Effector memory CD8-positive, alpha-beta T cell (primary cell): ENCODE results near the gene MBNL2.
A peak's percentile ranks its signal among the peaks of the same experiment; 100 is the strongest.

Source experiments
- ATAC-seq: fragments of 150-1000 bp; cut with Tn5 transposase; replicated peaks from 2 replicates; pipeline ENCODE4 v1.10.0; 2021; ENCODE audit warnings: mild to moderate bottlenecking, moderate library complexity
- DNase-seq, 3 experiments: peaks; one replicate each; pipeline ENCODE4 v3.0.0; 2021
- H3K27ac Mint-ChIP-seq, 2 donors: one replicate each; pipeline ENCODE4 v1.8.0; 2022; ENCODE audit warnings: mild to moderate bottlenecking in 2 of 2, mixed read lengths in 2 of 2, moderate library complexity in 2 of 2
- H3K27me3 Mint-ChIP-seq, 2 donors: one replicate each; pipeline ENCODE4 v1.8.0; 2022; ENCODE audit warnings: mixed read lengths in 2 of 2
- H3K36me3 Mint-ChIP-seq: one replicate; pipeline ENCODE4 v1.8.0; 2022; ENCODE audit warnings: mild to moderate bottlenecking, moderate library complexity, mixed read lengths; ENCODE audit not compliant: insufficient read depth
- H3K4me1 Mint-ChIP-seq, 2 donors: one replicate each; pipeline ENCODE4 v1.8.0; 2022; ENCODE audit warnings: low read depth in 2 of 2, mixed read lengths in 2 of 2
- H3K4me3 Mint-ChIP-seq, 2 donors: one replicate each; pipeline ENCODE4 v1.8.0; 2022; ENCODE audit warnings: mild to moderate bottlenecking in 2 of 2, mixed read lengths in 2 of 2, moderate library complexity in 2 of 2
- H3K9me3 Mint-ChIP-seq, 2 donors: one replicate each; pipeline ENCODE4 v1.8.0; 2022; ENCODE audit warnings: mixed read lengths in 2 of 2

MBNL2 gene

DNA sequence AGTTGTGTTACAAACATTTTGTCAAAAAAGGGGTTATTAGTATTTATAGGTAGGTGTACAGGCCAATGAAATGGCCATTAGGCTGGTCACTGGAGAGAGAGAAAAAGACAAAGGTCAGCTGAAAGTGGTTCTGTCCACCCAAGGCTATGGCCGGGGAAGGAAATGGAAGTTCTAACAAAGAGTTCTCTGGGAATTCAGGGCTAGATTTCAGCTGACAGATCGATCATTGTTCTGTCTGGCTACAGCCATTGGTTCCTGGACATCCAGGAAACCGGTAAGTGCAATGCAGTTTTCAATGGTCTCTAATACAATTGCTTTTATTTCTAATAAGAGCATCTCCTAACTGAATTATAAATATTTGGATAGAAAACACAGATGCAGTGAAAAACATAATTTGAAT, 42.5 kb downstream of the MBNL2 start:
- no peak overlapping the region for H3K4me3 Mint-ChIP-seq
- peaks cover 44 to 52% of the 10 kb centered on the region in 2 donors for H3K4me1 Mint-ChIP-seq
- no peaks in the 10 kb centered on the region for H3K27me3 Mint-ChIP-seq
- no peak overlapping the region for H3K27ac Mint-ChIP-seq
- peaks cover 25% of the 10 kb centered on the region for H3K36me3 Mint-ChIP-seq
- no peaks in the 10 kb centered on the region for H3K9me3 Mint-ChIP-seq
- DNase-seq (no peak), ATAC-seq (no peak)

DNA sequence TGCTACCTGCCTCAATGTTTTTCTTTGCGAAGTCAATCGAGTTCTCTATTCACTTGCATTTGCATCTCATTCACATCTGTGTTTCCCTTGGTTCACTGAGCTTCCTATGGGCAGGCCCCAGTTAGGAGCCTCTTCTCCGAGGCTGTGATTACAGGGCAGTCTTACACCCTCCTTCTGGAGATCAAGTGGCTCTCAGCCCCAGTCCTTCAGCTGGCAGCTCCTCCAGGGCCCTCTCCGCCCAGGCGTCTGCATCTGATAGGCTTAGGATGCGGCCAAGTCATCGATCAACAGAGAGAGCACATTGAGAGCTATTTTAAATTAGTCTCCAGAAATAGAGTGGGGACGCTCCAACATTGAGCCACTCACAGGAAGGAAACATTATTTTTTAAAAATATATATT, 44.2 kb downstream of the MBNL2 start:
- Mint-ChIP-seq H3K9me3 (no peaks in the 10 kb centered on the region), H3K27me3 (no peaks in the 10 kb centered on the region), H3K4me3 (no peak overlapping the region), H3K4me1 (peaks cover 34 to 38% of the 10 kb centered on the region in 2 donors), H3K27ac (no peak overlapping the region), H3K36me3 (peaks cover 12% of the 10 kb centered on the region)
- no peak for DNase-seq
- ATAC-seq, result no peak

DNA sequence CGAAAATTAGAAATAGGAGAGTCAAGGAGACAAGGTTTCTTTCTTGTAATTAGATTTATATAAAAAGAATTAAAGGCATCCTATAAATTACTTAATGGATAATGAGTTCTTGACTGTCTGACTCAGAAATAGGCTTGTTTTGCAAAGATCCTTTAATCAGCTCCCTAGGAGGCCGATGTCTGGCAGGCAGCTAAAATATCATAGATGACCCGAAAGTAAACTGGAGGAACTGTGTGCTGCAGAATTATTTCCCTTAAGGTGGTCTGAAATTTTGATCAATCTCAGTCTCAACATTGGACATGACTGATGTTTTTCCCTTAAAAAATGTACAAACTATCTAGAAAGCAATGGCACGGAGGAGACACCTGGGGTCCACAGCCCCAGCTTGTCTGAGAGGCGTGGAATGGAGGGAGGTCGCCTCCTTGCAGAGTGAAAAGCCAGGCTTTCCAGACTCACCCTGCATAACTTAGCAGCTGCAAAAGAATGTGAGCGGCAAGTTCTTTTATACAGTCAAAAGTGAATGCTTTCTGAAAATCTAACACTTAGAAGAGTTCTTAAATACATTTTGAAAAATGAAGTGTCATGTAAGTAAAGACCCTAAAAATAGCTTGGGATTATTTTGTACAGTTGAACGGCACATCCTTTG, 44.8 kb downstream of the MBNL2 start:
- no peaks in the 10 kb centered on the region for H3K9me3 Mint-ChIP-seq
- no peak for ATAC-seq
- peaks cover 7% of the 10 kb centered on the region for H3K36me3 Mint-ChIP-seq
- no peaks in the 10 kb centered on the region for H3K27me3 Mint-ChIP-seq
- DNase-seq, result no peak
- H3K27ac Mint-ChIP-seq, result no peak overlapping the region
- H3K4me1 Mint-ChIP-seq, result peaks cover 31 to 38% of the 10 kb centered on the region in 2 donors
- no peak overlapping the region for H3K4me3 Mint-ChIP-seq

DNA sequence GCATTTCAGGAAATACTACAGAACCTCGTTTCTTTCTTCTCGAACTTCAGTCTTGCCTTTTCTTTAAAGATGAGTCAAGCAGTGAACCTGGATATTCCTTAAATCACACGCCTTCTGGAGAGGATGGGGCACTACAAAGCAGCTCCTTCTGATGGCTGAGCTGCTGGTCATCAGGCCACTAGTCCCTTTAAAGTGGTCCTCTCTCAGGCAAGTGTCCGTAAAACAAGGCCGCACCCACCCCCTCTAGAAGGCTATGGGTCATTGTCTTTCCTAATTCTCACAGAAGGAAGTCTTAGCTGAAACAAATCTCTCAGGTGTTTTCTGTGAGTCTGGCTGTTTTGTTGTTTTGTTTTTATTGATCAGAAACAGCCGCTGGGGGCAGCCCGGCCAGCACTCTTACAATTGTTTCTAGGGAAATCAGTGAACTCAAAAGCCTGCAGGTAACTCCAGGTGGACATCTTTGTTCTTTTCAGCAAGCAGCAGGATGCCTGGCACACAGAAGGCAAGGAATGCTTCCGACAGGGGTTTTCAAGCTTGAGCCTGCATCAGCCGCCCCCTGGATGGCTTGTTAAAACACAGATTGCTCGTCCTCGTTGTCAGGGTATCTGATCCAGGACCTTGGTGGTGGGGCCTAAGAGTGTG, 45.4 kb downstream of the MBNL2 start:
- no peaks in the 10 kb centered on the region for H3K9me3 Mint-ChIP-seq
- no peaks in the 10 kb centered on the region for H3K27me3 Mint-ChIP-seq
- peaks cover 7% of the 10 kb centered on the region for H3K36me3 Mint-ChIP-seq
- ATAC-seq (no peak), DNase-seq (no peak)
- H3K4me3 Mint-ChIP-seq, result no peak overlapping the region
- H3K4me1 Mint-ChIP-seq, result peaks cover 30 to 38% of the 10 kb centered on the region in 2 donors
- H3K27ac Mint-ChIP-seq, result no peak overlapping the region

DNA sequence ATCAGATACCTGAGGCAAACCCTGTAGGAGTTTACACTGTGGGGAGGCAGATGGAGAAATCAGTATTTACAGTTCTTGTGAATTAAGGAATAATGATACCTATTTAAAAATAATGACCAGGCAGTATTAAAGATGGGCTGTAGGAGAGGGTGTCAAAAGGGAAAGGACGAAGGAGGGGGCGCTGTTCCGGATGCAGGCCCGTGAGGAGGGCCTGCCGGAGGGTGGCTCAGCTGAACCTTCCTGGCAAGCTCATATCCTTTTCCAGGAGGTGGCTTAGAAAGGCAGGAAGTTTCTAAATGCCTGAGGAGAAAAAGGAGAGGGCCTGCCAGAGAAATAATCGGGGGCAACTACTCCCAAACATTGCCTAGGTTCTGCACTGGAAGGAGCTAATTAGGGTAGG, 46.6 kb downstream of the MBNL2 start:
- Mint-ChIP-seq H3K4me3 (no peak overlapping the region), H3K36me3 (peaks cover 10% of the 10 kb centered on the region), H3K4me1 (peaks cover 32 to 42% of the 10 kb centered on the region in 2 donors), H3K27me3 (no peaks in the 10 kb centered on the region), H3K27ac (no peak overlapping the region), H3K9me3 (no peaks in the 10 kb centered on the region)
- no peak for DNase-seq
- ATAC-seq, result no peak

DNA sequence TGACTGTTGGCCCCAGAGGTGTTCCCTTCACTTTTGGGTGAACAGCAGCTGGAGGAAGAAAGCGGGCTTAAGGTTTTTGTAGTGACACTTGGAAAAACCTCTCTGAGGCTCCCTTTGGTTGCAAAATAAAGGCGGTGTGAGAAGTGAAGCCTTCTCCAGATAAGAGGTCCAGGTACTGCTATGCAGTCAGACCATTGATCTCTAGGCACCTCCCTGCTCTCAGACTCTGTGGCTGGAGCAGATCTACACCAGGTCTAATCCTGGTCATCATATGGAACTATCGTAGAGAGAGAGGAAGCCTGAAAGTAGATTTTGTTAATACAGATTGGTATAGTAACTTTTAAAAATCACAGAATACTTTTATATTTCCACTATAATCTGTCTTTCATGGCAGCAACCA, 47.5 kb downstream of the MBNL2 start:
- H3K27me3 Mint-ChIP-seq, result no peaks in the 10 kb centered on the region
- H3K4me1 Mint-ChIP-seq, result peaks cover 33 to 40% of the 10 kb centered on the region in 2 donors
- H3K9me3 Mint-ChIP-seq, result no peaks in the 10 kb centered on the region
- DNase-seq (no peak), ATAC-seq (no peak)
- peaks cover 11% of the 10 kb centered on the region for H3K36me3 Mint-ChIP-seq
- no peak overlapping the region for H3K27ac Mint-ChIP-seq
- H3K4me3 Mint-ChIP-seq, result no peak overlapping the region

DNA sequence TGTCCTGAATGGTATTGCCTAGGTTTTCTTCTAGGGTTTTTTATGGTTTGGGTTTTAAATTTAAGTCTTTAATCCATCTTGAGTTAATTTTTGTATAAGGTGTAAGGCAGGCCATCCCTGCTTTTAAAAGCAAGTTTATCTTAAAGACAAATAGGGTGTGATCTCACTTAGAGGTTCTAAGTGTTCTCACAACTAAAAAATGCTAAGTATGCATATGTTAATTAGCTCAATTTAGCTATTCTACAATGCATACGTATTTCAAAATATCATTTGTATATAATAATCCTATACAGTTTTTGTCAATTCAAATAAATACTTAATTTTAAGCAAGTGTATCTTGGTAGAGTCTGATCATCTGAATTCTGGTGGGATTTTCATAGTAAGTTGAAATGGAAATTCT, 50.4 kb downstream of the MBNL2 start:
- H3K36me3 Mint-ChIP-seq, result peaks cover 26% of the 10 kb centered on the region
- ATAC-seq (no peak), DNase-seq (no peak)
- no peaks in the 10 kb centered on the region for H3K9me3 Mint-ChIP-seq
- H3K4me3 Mint-ChIP-seq, result no peak overlapping the region
- no peaks in the 10 kb centered on the region for H3K27me3 Mint-ChIP-seq
- H3K4me1 Mint-ChIP-seq, result peaks cover 42 to 62% of the 10 kb centered on the region in 2 donors
- H3K27ac Mint-ChIP-seq, result no peak overlapping the region

DNA sequence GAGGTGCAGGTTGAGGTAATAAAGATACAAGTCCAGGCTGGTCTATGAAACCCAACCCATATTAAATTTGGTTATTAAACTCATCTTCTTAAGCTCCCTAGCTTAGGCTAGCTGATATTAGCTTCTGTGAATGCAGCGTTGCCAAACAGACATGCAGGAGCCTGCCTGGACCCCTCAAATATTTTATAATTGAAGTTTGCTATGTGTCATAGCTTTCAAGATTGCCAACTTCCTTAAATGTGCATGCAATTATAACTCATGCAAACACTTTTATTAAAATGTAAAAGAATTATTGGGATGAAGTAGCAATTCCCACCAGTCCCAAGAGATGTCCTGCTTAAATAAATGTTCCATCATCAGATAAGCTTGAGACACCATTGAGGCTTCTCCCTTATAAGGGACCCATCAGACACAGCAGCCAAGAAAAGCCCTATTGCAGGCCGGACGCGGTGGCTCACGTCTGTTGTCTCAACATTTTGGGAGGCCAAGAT, 51.3 kb downstream of the MBNL2 start:
- ATAC-seq, result no peak
- peaks cover 39 to 56% of the 10 kb centered on the region in 2 donors for H3K4me1 Mint-ChIP-seq

DNA sequence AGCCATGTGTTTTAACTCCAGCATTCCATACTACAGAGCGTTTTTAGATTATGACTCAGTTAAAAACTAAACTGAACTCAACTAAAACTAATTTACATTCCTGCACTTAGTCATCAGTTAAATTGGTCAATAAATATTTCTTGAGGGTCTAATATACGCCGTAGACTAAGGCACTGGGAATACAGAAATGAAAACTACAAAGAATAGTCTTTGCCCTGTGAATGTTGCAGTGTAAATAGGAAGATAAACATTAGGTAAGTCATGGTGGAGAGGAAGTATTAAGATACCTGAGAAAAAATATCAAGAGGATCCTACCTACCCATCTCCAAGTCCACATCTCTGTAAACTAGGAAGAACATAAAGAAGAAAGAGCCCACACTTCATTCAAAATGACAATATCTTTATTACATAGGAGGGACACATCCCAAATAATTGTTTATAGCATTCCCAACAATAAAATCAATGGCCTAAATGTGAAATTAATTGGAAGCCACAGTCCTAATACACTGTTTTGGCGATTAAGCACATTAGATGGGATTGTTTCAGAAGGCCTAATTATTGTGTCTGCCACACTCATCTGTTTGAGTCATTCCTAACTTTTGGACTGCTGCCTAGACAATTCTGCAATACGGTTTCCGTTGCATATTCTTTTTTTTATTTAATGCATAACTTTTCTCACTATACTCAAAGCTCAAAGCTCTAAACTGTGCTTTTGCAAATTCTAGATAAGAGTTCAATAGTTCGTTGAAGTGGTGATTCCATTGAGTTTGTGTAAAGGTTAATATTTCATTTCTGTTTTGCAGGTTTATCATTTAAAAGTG, 52.9 kb downstream of the MBNL2 start:
- Mint-ChIP-seq H3K4me3 (no peak overlapping the region), H3K4me1 (peaks cover 35 to 60% of the 10 kb centered on the region in 2 donors), H3K27ac (peak overlapping the region in 1 of 2 donors; percentile 77), H3K27me3 (no peaks in the 10 kb centered on the region), H3K36me3 (peaks cover 29% of the 10 kb centered on the region), H3K9me3 (no peaks in the 10 kb centered on the region)
- no peak for DNase-seq
- ATAC-seq, result no peak

More for the DNA sequence above, 51.3 kb downstream of the MBNL2 start:
- H3K9me3 Mint-ChIP-seq, result no peaks in the 10 kb centered on the region
- no peak for DNase-seq
- H3K4me3 Mint-ChIP-seq, result no peak overlapping the region
- no peaks in the 10 kb centered on the region for H3K27me3 Mint-ChIP-seq
- H3K36me3 Mint-ChIP-seq, result peaks cover 26% of the 10 kb centered on the region
- H3K27ac Mint-ChIP-seq, result no peak overlapping the region

DNA sequence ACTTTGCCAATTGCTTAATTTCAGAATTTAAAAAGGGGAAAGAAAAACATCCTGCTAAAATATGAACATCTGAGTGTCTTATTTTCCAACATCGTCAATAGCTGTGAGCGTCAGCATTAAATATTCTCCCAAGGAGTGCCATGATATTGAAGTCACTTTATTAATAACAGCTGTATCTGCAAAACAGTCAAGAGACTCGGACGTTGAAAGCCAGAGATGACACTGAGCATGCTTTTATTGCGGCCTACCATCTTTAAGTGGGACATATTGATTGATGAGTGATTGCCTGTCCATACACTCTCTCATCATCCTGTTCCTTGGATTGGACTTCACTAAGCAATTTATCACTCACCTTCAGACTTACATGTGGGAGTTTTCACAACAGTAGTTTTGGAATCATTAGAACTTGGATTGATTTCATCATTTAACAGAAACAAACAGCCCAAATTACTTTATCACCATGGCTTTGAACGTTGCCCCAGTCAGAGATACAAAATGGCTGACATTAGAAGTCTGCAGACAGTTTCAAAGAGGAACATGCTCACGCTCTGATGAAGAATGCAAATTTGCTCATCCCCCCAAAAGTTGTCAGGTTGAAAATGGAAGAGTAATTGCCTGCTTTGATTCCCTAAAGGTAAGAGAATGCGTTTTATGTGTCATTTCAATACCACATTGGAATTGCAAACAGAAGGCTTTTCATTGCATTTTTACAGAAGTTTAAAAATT, 53.8 kb downstream of the MBNL2 start:
- Mint-ChIP-seq H3K4me1 (peaks cover 37 to 69% of the 10 kb centered on the region in 2 donors), H3K4me3 (peak overlapping the region in 1 of 2 donors; percentile 4), H3K27ac (no peak overlapping the region), H3K36me3 (peaks cover 34% of the 10 kb centered on the region), H3K27me3 (no peaks in the 10 kb centered on the region), H3K9me3 (no peaks in the 10 kb centered on the region)
- ATAC-seq (no peak), DNase-seq (no peak)

DNA sequence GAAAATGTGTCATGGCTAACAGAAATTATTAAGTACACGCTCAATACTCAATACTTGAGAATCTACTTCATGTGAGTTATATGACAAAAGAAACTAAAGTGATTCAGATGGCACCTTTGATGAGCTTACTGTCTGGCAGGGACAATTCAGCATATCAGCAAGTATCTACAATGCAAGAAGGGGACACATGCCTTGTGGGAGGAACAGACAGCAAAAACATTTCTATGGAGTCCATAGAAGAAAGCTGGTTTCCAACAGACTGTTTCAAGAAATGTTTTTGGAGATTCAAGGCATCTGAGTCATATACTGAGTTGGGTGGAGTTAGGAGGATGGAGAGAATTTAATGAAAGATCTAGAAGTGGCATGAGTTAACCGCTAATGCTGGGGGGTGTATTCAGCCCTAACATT, 54.7 kb downstream of the MBNL2 start:
- Mint-ChIP-seq H3K9me3 (no peaks in the 10 kb centered on the region), H3K27me3 (no peaks in the 10 kb centered on the region), H3K36me3 (peaks cover 36% of the 10 kb centered on the region), H3K4me1 (peaks cover 37 to 66% of the 10 kb centered on the region in 2 donors), H3K27ac (peak overlapping the region; percentile 1 to 59), H3K4me3 (peak overlapping the region in 1 of 2 donors; percentile 9)
- no peak for ATAC-seq
- no peak for DNase-seq

DNA sequence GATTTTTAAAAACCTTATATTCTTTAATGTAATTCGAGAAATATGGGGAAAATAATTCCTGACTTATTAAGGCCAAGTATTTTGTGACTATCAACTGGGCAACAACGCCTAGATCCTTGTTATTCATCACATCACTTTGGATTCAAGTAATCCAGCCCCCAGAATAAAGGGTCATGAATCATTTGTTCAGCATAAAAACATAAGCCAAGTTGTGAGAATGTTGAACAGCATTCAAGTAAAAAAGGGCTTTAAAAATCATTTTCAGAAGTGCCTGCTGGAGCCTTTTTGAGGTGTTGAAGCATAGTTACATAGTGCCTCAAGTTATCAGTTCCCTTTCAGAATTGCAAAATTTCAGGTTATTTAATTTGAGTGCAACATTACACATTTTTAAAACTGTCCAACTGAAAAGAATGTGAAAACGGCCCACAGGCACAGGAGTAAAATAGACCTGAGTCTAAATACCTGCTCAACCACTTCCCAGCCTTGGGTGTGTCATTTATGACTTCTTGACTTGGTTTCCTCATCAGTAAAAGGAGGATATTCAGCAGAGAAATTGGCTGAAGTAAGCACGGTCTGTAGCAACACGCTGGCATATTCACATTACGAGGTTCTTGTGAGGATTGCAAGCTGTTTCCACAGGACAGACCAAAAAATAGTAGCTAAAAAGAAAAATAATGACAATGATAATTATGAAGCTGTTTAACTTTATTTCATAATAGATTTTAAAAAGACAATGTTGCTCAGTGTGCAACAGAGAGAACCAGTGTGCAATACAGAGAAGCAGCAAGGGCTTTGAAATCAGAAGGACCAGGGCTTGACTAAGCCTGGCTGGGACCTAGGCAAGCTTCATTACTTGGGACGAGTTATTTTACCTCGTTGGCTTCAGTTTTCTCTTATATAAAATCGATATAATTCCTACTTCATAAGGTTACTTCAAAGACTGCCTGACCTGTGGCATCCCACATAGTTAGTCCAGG, 56.6 kb downstream of the MBNL2 start:
- no peaks in the 10 kb centered on the region for H3K9me3 Mint-ChIP-seq
- peaks cover 37% of the 10 kb centered on the region for H3K36me3 Mint-ChIP-seq
- H3K27me3 Mint-ChIP-seq, result no peaks in the 10 kb centered on the region
- DNase-seq (no peak), ATAC-seq (no peak)
- peaks cover 37 to 66% of the 10 kb centered on the region in 2 donors for H3K4me1 Mint-ChIP-seq
- peak overlapping the region in 1 of 2 donors; percentile 19 for H3K27ac Mint-ChIP-seq
- H3K4me3 Mint-ChIP-seq, result no peak overlapping the region
